Heart right ventricle (tissue), 16 donors: ENCODE data around the gene USB1. TPM values are rescaled to one million over a fixed set of nuclear protein-coding genes. Genes with fewer than 3 reads are reported as not detected.

Source experiments
- ATAC-seq, 8 donors: fragments of 200-7000 bp; cut with Tn5 transposase; one replicate each; pipeline ENCODE4 v1.9.1; 2020; ENCODE audit warnings: mild to moderate bottlenecking in 8 of 8, moderate library complexity in 8 of 8, moderate number of reproducible peaks in 1 of 8
- DNase-seq, 2 donors: peaks; one replicate each; pipeline ENCODE4 v3.0.0-alpha.2; 2020
- H3K27ac ChIP-seq, 10 donors: fragments of 200-600 bp; sonication (generic) in 2 of 10; one replicate each; pipeline versions ENCODE4 v1.5.0 to v1.8.0; 2020 to 2022; ENCODE audit warnings: mild to moderate bottlenecking in 3 of 10
- H3K27me3 ChIP-seq, 7 donors: fragments of 200-600 bp; one replicate each; pipeline ENCODE4 v1.8.0; 2021 to 2022; ENCODE audit warnings: mild to moderate bottlenecking in 2 of 7
- H3K36me3 ChIP-seq, 9 donors: fragments of 200-600 bp; sonication (generic) in 1 of 9; one replicate each; pipeline versions ENCODE4 v1.5.0 to v1.8.0; 2020 to 2022; ENCODE audit warnings: mild to moderate bottlenecking in 2 of 9
- H3K4me1 ChIP-seq, 9 donors: fragments of 200-600 bp; sonication (generic) in 1 of 9; one replicate each; pipeline versions ENCODE4 v1.5.0 to v1.8.0; 2020 to 2022; ENCODE audit warnings: mild to moderate bottlenecking in 4 of 9
- H3K4me3 ChIP-seq, 10 donors: fragments of 200-600 bp; sonication (generic) in 2 of 10; one replicate each; pipeline versions ENCODE4 v1.5.0 to v1.8.0; 2020 to 2022; ENCODE audit warnings: mild to moderate bottlenecking in 7 of 10, moderate library complexity in 2 of 10
- H3K9me3 ChIP-seq, 11 donors: fragments of 200-600 bp in 10 of 11; sonication (generic) in 2 of 11; one replicate each; pipeline versions ENCODE4 v1.5.0 to v1.8.0; 2013 to 2022; ENCODE audit warnings: mild to moderate bottlenecking in 2 of 11, control low read depth in 1 of 11, moderate library complexity in 1 of 11
- CTCF ChIP-seq, 9 donors: fragments of 200-600 bp; sonication (generic) in 2 of 9; IDR thresholded peaks; one replicate each; pipeline versions ENCODE4 v1.5.0 to v1.8.0; 2021 to 2022; ENCODE audit warnings: antibody characterized with exemption in 9 of 9, mild to moderate bottlenecking in 5 of 9, moderate library complexity in 1 of 9
- WGBS, 2 donors: extraction: QIAGEN DNeasy Blood & Tissue Kit; methylation state at CpG; one replicate each; pipeline ENCODE4 v1.1.7; 2013; ENCODE audit warnings: inconsistent platforms in 1 of 2; 5-methylcytosine and 5-hydroxymethylcytosine counted together
- intact Hi-C, 10 donors: fragments of 100-400 bp; cut with DNase I; formaldehyde crosslinking; loops; one replicate each; pipeline versions ENCODE4 v1.11.1 to v1.14.2; 2022
- polyA plus RNA-seq, 2 donors: library from polyadenylated mRNA; stranded (reverse); fragments of 200-250 nt; gene quantifications; one replicate each; pipeline ENCODE4 v1.2.3, GENCODE V29; 2013
- total RNA-seq, 10 donors: library from RNA; stranded (reverse); fragmentation: NEBNext Ultra II Directional in 3 of 10; extraction: Animal tissue kit (Norgen Biotek cat#: 25700) in 3 of 10; gene quantifications; one replicate each; pipeline versions ENCODE4 v1.2.1 to v1.2.4, GENCODE V29; 2021 to 2023
- donor health status: Arrhythmogenic right ventricular cardiomyopathy.
- donor health status: ischemic (EF 13 %, LVEDD 7.1; RV severe dilation, severe dysfunction).
- donor health status: healthy with polysubstance abuse.
- donor health status: DM: no; HTN: yes; CAD: no.
- donor health status: DM: no; HTN: no; CAD: no.
- donor health status: ischemic (EF 25% LVEDD 6.9; RV normal size, moderate dysfunction).
- donor health status: ischemic (EF 25% LVEDD 5.7; RV mildly dilated, moderate dysfunction).
- donor health status: healthy.
- donor health status: DM: yes; HTN: yes; CAD: no.
- donor health status: Ischemic cardiomyopathy.
- donor health status: ischemic (EF 35%, LVEDD 5.7; RV mildly dilated, moderate dysfunction).
- donor health status: nonischemic (EF 11% LVEDD 7.7; RV severe dilation, severe dysfunction).
- donor health status: DM: yes; HTN: yes; CAD: no.
- donor health status: PGD.
- donor health status: ischemic (EF 29% LVEDD 5.4; RV normal size, mild dysfunction).
- donor health status: nonischemic (EF 23%, LVEDD 6.1; RV moderate dilation, normal function).

The USB1 gene
- total and polyA plus RNA-seq, 12 donors, result 21.1 to 44.3 (median 31.5) TPM

- Histone ChIP-seq H3K4me1 (peaks cover 35 to 94% (median 86%) of the 10 kb centered on the region in 9 donors), H3K27me3 (peaks cover 0 to 29% (median 0%) of the 10 kb centered on the region in 7 donors), H3K4me3 (no peak overlapping the region), H3K9me3 (no peaks in the 10 kb centered on the region), H3K36me3 (peaks cover 0 to 6% (median 0%) of the 10 kb centered on the region in 9 donors), H3K27ac (peak overlapping the region in 8 of 10 donors; percentile 67 to 99 (median 94))
- ATAC-seq (no peak), DNase-seq (no peak)
- TF ChIP-seq CTCF (IDR thresholded peaks at IDR 0.05), result no peak
- 51 to 66% methylated on average over 11 of the region's 11 CpGs for WGBS, 2 donors
- intact Hi-C loops, result loop anchor here in 1 of 10 donors (5.0 kb wide), 1 partner anchor 52 kb away; no protein-coding TSS in a partner anchor
Observed at GRCh38 chr16:58030136-58030840, 29.1 kb downstream of the USB1 start.

GRCh38 chr16:58031016-58031800 is 30.0 kb downstream of the USB1 start:
- Histone ChIP-seq H3K9me3 (no peaks in the 10 kb centered on the region), H3K36me3 (peaks cover 0 to 6% (median 0%) of the 10 kb centered on the region in 9 donors), H3K27me3 (peaks cover 0 to 20% (median 0%) of the 10 kb centered on the region in 7 donors), H3K4me1 (peaks cover 38 to 100% (median 91%) of the 10 kb centered on the region in 9 donors), H3K27ac (peak overlapping the region in 8 of 10 donors; percentile 66 to 99 (median 94)), H3K4me3 (peak overlapping the region in 1 of 10 donors; percentile 0)
- DNase-seq (no peak), ATAC-seq (no peak)
- TF ChIP-seq CTCF (IDR thresholded peaks at IDR 0.05), result no peak
- 29 to 36% methylated on average over 14 of the region's 14 CpGs for WGBS, 2 donors
- intact Hi-C loops, result loop anchor here in 1 of 10 donors (5.0 kb wide), 1 partner anchor 51 kb away; no protein-coding TSS in a partner anchor

- peaks cover 0 to 4% (median 0%) of the 10 kb centered on the region in 7 donors for H3K27me3 ChIP-seq
- no peak for TF ChIP-seq CTCF (IDR thresholded peaks at IDR 0.05)
- 15 to 16% methylated on average over 15 of the region's 15 CpGs for WGBS, 2 donors
- H3K36me3 ChIP-seq, result peaks cover 0 to 11% (median 0%) of the 10 kb centered on the region in 9 donors
- ATAC-seq (peak; percentile 57 to 89 (median 78)), DNase-seq (peak; percentile 75 to 77)
- peak overlapping the region in 1 of 10 donors; percentile 1 for H3K4me3 ChIP-seq
- H3K9me3 ChIP-seq, result no peaks in the 10 kb centered on the region
- peaks cover 38 to 98% (median 87%) of the 10 kb centered on the region in 9 donors for H3K4me1 ChIP-seq
- intact Hi-C loops, result loop anchor here in 1 of 10 donors (5.0 kb wide), 1 partner anchor 49 kb away; no protein-coding TSS in a partner anchor
- peak overlapping the region in 9 of 10 donors; percentile 36 to 99 (median 93) for H3K27ac ChIP-seq
Observed at GRCh38 chr16:58032710-58033293, 31.6 kb downstream of the USB1 start.
